Activated effector memory CD4-positive, alpha-beta T cell treated with Interleukin-2 at 50 U/mL for 16 hours (primary cell): Measurements from ENCODE around the gene RWDD3.

Experiments
- DNase-seq: peaks from one replicate; pipeline ENCODE4 v3.0.0-alpha.2; 2020

Gene RWDD3

DNA sequence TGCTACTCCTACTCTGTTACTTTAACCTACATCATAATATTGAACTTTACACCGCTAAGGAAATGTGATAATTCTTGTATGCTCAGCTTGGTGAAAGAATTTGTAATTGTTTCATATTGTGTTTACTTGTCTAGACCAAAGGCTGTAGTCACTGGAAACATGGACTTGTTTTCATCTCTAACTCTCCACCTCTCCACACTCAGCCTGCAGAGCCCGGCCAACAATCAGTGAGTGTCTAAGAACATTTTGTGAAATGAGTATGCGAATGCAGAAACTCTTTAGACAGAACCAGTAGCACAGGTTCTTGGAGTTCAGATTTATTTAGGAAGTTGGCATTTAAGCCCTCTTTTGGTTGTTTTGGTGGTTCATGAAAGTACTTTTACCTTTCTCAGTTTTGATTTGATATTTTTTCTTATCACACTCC is 3.2 kb upstream of the RWDD3 start:
- no peak for DNase-seq

DNA sequence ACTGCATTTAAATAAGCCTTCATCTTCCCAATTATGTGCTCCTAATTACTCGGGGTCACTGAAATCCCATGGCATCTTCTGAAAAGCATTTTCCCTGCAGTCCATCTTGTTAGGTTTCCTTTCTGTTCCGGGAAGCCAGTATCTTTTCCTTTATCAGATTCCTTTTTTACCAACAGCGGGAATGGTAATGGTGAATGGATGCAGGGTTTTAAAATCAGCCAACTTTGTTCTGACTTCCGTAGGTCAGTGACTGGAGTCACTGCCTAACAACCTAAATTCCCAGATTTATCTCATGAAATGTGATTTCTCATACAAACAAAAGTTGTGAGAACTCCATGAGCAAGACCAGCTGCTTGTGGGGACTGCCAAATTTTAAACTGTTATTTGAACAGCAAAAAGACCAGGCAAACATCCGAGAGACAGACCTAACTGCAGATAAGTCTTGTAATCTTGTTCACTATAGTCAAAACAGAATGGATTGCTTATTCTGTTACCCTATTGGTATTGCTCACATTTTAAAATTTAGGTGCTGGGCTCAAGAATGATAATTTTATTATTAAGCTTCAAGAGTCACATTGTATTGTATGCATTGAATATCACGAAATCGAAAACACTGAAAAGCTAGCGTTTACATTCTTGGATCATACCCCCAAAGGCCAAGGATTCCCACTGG is 1.2 kb upstream of the RWDD3 start:
- DNase-seq, result no peak

DNA sequence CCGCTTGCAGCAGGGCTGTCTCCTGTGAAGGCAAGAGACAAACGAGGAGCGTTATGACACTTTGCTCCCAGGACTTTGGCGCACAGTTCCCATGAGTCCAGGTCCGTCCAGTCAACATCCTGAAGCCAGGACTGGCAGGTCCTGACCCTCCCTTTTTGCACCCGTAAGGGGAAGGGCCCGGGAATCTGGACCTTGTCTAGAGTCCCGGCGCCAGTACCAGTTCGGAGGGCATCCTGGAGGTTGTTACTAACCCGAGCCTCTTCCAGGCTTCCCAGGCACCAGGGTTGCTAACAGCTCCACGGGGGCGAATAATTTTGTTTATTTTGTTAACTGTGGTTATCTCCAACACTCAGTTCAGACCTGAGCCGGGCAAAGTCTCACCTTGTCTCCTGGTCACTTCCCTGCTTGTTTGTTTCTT is 682 bp upstream of the RWDD3 start:
- DNase-seq, result no peak

DNA sequence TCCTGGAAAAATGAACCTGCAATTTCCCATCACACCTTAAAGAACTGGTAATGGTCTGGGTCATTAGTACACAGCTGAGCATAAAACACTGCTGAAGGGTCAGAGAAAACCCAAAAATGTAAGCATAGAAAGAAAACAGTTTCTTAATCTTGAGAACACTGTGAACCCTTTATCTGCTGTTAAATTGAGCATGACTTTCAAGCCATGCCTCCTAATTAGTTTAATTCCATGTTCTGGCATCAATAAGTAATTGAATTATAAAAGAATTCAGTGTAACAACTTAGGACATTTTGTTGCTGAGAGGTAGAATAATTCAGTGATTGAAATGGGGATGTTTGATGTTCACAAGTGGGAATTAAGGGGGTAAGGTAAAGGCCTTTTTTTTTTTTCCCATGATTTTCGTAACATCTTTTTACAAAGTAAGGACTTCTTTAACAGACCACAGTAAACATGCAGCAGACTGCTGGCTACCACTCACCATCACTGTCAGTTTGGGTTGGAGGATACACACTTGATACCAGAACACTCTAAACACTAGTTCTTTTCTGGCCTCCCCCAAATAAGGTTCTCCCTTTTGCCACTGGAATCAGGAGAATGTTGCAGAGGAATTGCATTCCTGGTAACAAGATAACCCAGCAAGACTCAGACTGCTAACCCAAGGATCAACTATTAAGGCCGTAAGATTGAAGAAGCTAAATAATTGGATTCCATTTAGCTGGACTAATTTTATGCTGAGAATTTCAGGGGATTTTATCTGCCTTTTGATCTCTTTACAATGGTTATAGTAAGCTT is 3.0 kb downstream of the RWDD3 start:
- DNase-seq, result no peak

DNA sequence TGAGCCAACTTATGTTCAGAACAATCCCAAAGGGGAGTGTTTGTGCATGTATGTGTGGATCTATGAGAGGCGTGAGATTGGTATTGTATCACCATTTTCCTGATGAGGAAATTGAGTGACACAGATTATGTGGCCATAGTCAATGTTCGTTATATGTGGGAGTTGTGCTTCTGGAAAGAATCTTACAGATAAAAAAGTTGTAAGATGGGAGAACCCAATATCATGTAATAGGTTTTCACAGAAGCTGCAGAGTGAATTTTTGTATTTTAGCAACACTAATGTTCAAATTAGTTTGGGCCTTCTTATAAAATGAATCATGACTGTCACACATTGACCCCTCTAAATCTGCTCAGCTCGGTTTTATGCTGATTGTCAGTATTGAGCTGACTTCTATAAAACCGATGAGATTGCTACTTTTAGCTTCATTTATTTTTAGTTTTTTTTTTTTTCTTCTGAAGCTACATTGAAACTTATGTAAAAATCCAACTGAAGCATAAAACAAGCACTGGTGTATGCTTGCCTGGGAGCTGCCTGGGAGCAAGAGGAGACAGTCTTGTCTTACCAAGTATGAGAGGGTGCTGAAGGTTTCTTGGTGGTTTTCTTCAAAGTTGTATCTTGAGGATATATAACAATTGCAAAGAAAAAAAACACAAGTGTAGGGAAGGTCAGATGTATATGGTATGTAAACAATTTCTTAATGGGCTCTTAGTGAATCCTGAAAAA is 4.1 kb downstream of the RWDD3 start:
- no peak for DNase-seq

DNA sequence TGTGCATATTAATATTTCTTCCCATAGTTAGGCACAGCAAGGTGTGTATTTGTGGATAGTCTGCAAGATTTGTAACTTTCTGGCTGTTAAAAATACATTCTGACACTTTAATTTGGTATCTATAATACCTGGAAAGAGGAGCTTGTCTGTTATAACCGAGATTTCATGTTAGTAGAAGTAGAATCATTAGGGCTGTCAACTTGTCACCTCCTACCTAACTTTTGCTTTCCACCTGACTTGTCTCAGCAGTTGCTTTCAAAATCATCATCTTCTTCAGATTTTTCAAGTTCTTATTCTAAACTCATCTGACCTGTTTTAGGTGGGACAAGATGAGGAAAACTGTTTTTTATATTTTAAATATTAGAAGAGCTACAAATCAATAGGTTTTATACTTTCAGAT is 11.0 kb downstream of the RWDD3 start:
- no peak for DNase-seq

DNA sequence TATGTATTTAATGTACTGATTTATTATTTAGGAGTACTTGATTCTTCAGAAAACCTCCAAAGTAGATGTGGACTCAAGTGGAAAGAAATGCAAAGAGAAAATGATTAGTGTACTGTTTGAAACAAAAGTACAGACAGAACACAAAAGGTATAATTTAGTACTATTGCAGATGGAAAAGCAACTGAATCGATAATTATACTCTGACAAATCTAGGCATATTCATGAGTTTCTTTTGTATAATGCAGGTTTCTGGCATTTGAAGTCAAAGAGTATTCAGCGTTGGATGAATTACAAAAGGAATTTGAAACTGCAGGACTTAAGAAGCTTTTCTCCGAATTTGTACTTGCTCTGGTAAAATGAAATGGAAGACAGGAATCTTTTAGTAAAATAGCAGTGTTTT is 12.5 kb downstream of the RWDD3 start:
- DNase-seq, result no peak

DNA sequence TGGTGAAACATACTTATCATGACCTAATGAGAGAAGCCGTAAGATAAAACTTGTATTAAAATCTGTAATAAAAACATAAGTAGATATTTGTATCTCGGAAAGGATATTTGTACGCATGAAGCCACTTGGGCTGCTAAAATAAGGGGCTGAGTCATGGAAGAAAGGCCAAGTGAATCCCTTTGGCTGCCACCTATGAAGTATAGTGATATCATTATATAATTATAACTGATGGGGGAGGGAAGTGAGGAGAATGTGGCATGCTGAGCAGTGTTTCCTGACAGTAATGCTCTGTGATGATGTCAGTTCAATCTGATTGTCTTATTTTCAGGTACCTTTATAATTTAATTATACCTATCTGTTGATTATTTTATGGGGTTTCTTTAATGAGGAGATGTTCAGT is 13.6 kb downstream of the RWDD3 start:
- DNase-seq, result no peak

DNA sequence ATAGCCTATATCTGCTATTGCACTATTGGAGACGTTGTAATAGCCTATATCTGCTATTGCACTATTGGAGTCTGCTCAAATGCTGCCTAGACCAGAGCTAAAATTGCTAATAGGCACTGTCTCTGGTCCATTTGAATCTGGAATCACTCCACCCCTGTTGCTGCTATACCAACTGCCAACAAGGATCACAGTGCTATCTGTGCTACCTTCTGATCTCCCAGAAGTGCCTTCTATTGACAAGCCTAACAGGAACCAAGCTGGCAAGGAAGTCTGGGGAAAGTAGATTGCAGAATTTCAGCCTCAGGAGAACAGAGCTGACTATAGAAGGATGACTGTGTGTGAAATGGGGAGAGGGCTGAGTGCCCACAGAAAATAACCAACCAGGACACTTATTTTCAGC is 15.9 kb downstream of the RWDD3 start:
- DNase-seq, result no peak

DNA sequence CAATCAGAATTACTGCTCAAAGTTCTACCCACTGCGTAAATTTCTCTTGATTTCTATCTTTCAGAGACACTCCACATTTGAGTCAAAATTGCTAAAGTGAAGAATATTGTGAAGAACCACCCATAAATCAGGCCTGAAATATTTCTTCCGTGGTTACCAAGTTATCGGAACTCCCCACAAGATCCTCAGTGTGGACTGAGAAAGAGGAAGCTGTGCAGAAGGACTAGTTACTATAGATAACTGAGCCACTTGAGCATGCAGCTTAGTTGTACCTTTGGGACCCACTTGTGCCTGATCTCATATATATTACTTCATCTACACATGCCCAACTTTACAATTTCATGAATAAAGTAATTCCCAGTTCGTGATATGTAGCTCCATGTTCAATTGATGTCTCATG is 18.4 kb downstream of the RWDD3 start:
- no peak for DNase-seq

DNA sequence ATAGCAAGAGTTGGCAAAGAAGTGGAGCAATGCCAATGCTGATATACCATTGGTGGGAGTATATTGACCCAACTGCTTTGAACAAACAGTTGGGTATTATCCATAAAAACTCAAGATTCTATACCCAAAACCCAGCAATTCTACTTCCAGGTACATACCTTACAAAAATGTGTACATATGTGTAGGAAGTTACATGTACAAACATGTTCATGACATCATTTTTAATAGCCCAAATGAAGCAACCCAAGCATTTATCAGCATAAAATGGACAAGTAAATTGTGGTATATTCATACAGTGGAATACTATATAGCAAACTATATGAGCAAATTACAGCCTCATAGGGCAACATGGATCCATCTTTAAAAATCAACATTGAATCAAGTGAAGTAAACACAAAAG is 20.9 kb downstream of the RWDD3 start:
- DNase-seq, result no peak

DNA sequence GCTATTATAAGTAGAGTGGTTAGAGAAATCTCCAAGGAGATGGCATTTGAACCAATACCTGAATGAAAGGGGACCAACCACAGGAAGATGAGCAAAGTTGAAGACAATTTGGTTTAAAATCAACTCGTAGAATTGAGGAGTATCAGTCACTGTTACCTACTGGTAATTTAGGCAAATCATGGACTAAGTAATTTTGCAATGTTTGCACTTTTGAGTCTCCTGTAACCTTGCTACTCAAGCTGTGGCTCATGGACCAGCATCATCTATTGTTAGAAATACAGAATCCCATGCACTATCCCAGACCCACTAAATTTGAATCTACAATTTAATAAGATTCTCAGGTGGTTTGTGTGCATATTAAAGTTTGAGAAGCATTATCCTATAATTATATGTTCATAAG is 21.8 kb downstream of the RWDD3 start:
- no peak for DNase-seq

DNA sequence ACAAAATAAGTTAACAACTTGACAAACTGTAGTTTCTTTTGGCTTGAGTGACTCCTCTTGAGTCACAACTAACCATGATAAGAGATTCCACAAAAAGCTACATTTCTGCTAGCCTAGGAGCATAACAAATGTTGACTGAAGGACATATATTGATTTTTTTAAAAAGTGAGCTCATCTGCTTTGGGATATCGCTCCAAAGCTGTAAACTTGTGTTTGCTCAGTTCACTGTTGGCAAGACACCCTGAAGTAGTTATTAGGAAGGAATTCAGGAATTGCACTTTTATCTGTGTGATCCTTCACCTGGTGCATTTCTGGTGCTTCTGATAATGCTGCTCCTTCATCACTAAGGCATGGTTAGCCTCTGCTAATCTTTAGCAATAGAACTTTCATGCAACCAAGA is 23.7 kb downstream of the RWDD3 start:
- DNase-seq, result no peak

DNA sequence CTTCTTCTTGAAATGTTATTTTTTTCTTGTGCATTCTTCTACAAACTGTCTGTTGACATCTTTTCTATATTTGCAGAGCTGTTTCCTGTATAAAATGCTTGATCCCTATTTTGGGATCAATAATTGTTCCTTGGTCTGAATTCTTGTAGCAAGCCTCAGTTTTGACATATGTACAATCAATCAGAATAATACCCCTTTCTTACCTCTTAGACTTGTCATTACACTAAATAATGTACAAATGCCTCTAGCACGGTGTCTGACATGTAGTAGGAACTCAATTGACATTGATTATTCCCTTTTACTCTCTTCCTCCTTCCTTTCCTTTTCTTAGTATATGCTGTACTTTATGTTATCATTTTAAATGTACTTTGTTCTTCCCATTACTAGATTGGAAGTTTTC is 25.2 kb downstream of the RWDD3 start:
- DNase-seq, result no peak

DNA sequence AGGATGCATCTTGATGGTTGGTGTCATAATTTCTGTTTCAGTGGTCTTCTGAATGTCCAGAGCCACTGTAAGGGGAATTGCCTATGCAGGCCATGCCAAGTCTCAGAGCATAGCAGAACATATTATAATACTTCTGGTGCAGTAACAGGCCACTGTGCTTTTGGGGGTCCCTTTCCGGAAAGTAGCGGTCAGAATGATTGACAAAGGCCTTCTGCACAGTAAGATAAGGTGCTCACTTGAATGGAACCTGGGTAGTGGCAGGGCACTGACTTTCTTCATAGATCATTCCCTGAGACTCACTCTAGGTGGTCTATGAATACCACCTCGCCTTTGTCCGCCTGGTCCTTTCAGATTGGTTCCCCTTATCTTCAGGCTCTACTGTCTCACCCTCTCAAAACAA is 28.9 kb downstream of the RWDD3 start:
- no peak for DNase-seq

DNA sequence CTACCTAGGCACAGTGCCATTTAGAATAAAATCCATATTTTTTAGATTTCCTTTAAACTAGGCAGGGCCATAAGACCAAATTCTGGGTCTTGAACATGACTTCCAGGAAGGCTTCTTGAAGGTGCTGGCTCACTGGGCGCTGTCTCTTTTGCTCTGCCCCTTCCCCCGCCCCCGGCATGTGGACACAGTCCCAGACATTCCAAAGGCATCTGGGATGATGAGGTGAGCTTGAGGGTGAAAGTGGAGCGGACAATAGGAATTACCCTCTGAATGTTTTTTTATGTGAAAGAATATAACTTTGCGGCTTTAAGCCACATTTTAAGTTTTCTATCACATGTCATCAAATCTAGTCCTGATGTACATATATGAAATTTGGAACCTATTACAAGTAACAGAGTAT is 29.4 kb downstream of the RWDD3 start:
- DNase-seq, result no peak

DNA sequence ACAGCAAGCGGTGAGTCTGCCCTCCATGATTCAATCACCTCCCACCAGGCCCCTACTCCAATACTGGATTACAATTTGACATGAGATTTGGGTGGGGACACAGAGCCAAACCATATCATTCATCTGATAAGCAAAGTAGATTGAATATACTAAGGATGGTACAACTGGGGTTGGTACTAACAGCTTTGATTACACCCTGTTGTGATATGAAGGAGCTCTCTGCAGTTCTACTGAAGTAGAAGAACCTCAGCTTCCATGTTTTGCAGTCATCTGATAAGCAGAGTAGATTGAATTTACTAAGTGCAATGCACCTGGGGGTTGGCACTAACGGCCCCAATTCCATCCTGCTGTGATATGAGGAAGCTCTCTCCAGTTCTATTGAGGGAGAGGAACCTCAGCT is 31.1 kb downstream of the RWDD3 start:
- no peak for DNase-seq

DNA sequence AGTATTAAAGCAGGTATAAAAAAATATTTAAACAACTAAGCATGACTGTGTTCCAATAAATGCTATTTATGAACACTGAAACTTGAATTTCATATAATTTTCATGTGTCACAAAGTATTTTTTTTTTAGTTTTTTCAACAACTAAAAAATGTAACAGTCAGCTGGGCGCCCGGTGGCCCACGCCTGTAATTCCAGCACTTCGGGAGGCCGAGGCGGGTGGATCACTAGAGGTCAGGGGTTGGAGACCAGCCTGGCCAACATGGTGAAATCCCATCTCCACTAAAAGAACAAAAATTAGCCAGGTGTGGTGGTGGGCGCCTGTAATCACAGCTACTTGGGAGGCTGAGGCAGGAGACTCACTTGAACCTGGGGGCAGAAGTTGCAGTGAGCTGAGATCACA is 42.4 kb downstream of the RWDD3 start:
- no peak for DNase-seq

DNA sequence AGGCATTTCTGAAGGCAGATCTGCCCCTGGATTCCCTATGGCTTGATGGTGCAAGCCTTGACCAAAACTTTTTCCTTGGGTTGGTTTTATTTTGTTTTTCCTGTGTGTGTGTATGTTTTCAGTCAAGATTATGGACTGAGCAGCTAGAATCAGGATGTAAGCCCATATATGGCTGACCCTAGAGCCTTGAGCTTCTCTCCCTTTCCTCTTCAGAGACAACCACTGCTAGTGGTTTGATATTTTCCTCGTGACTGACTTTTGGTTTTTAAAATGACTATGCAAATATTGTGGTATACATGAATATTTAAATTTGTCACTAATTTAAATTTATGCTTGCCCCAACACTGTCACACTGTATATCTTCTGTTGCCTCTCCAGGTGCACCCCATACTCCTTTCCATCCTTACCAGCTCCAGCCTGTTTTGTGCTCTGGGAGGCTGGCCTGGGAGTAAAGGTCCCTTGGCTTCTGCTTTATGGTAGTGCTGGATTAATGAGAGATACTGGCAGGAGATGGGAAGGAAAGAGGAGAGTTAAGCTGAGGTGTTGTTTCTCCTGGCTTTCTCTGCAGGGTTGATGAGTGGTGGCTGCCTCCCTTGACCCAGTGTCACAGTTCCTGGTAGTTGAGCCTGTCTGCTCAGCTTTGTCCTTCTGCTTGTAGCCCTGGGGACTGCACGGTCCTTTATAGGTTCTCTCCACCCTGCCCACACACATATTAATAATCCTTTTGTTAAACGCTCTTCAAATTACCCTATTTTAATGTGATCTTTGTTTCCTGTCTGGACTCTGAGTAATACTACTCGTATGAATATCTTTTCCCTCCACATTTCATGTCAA is 44.4 kb downstream of the RWDD3 start:
- DNase-seq, result no peak

DNA sequence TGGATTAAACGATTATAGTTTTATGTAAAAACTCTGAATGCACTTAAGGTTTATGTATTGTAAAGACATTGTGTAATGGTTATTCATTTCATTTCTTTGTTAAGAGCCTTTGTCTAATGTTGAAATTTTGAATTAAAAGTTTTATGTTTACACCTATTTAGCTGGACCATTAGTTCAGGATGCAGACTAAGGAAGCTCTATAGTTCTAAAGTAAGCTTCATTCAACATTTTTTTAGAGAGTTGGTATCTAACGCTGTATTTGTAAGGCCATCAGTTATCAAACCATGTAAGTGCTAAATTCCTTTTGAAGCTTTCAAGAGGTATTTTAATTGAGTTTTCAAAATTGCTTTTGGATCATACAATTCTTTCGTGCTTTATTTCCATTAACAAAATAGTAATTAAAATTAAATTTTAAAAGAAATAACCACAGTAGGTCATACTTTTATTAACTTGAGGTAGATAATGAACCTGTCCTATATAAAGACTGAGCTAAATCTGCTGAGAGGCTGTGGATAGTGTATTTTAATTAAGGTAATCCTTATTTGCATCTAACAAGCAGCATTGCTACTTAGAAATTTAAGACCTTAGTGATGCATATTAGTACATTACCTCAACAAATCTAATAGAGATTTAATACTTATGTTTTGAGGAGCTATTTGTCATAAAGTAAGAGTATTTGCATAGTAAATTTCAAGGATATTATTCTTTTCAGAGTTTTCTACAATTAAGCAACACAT is 47.9 kb downstream of the RWDD3 start:
- DNase-seq, result no peak

DNA sequence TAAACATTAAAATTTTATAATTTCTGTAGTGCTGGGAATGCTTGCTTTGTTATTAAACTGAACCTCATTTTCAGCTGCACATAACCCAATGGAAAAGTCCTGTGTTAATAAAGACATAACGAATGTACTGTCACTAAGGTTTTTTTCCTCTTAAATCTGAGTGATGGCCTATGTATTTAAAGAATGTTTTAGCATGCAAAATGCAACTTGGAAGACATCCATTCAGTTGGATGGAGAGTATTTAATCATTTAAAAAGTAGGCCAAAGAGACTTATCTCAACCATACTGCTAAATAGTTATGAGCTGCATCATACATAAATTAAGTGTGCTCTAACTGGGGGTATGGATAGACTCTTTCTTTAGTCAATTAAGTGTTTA is 48.5 kb downstream of the RWDD3 start:
- no peak for DNase-seq

DNA sequence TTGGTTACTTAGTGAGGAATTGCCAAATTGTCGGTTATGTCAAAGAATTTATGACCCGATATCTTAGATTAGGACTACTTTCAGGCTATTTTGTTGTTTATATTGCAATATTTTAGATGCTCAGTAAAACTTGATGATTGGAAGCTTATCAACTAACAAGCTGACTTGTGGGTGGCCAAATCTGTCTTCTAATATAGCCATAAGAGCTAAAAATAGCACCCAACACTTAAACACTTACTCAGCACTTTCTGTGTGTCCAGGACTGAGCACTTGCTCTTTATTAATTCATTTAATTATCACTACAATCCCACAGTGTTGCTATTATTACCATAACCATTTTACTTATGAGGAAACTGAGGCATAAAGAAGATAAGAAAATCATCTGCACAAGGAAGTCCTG is 50.4 kb downstream of the RWDD3 start:
- DNase-seq, result no peak

DNA sequence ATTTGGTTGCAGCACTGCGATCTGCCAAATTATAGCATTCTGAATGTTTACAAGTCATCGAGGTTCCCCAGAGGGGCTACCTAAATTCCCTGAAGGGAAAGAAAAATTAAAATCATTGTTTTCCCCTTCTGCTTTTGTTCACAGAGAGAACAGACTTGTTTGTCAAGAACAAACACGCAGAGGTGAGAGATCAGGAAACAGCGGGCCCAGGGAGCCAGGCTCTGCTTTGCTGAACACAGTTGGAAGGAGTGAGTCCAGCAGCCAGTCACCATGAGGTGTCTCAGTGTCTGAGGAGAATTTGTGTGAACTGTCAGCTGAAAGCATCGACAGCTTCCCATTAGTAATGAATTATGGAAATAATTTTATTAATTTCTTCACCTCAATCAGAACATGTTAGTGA is 52.5 kb downstream of the RWDD3 start:
- DNase-seq, result no peak
